Mammary epithelial cell (primary cell): ENCODE results near the gene FCN3.

Experiments used
- CTCF ChIP-seq, 2 donors: IDR thresholded peaks in 1 of 2; conservative IDR thresholded peaks in 1 of 2; 2 replicates each; pipeline ENCODE4 v1.5.1; 2011 to 2012; ENCODE audit warnings: inconsistent platforms in 2 of 2, low read length in 2 of 2, mild to moderate bottlenecking in 2 of 2, control low read depth in 1 of 2, low read depth in 1 of 2; ENCODE audit not compliant: insufficient read depth in 1 of 2; ENCODE audit errors: extremely low read depth in 1 of 2
- EZH2 ChIP-seq: IDR thresholded peaks from 2 replicates; pipeline ENCODE4 v1.6.1; 2012; ENCODE audit warnings: low read length, inconsistent platforms, borderline replicate concordance

- TF ChIP-seq CTCF (conservative IDR thresholded peaks at IDR 0.05 in 1 of 2, IDR thresholded peaks at IDR 0.05 in 1 of 2; ENCODE audit: extremely low read depth in 1 of 2, insufficient read depth in 1 of 2, low read depth in 1 of 2, low read length in 2 of 2): no peak
- no peak for TF ChIP-seq EZH2
Observed at GRCh38 chr1:27359822-27360158, 14.8 kb downstream of the FCN3 start.
